NCI-H2107 treated with DMSO at 0.1 percent for 48 hours (cell line): ENCODE data around the gene RNPS1.
"Not testable (repeated sequence)": the region's sequence is repeated elsewhere in the genome, so short reads cannot be mapped to it uniquely, and the experiment has no call there.

ENCODE experiments used
- DNase-seq: peaks from one replicate; lab custom pipeline; 2025; ENCODE audit not compliant: unreplicated experiment; lab: John Stamatoyannopoulos, UW

RNPS1 gene

GRCh38 chr16:2282866-2283555, 15.1 kb upstream of the RNPS1 start:
- DNase-seq, result no peak

GRCh38 chr16:2282262-2282661, 14.3 kb upstream of the RNPS1 start:
- DNase-seq, result no peak

GRCh38 chr16:2280981-2281542, 13.1 kb upstream of the RNPS1 start:
- DNase-seq, result no peak

- no peak for DNase-seq
Measured at GRCh38 chr16:2280461-2280860, 12.5 kb upstream of the RNPS1 start.

GRCh38 chr16:2278956-2279800, 11.3 kb upstream of the RNPS1 start:
- DNase-seq, result no peak

GRCh38 chr16:2278272-2278608, 10.3 kb upstream of the RNPS1 start:
- DNase-seq, result no peak

- no peak for DNase-seq
Measured at GRCh38 chr16:2277466-2278271, 9.7 kb upstream of the RNPS1 start.

GRCh38 chr16:2276368-2277195, 8.7 kb upstream of the RNPS1 start:
- DNase-seq, result no peak

- DNase-seq, result no peak
Measured at GRCh38 chr16:2275476-2276367, 7.8 kb upstream of the RNPS1 start.

- DNase-seq, result no peak
Measured at GRCh38 chr16:2273931-2274330, 6.0 kb upstream of the RNPS1 start.

- DNase-seq, result no peak
Measured at GRCh38 chr16:2273484-2273883, 5.6 kb upstream of the RNPS1 start.

GRCh38 chr16:2271848-2272461, 4.0 kb upstream of the RNPS1 start:
- DNase-seq, result no peak

GRCh38 chr16:2270588-2271470, 2.9 kb upstream of the RNPS1 start:
- no peak for DNase-seq

GRCh38 chr16:2270070-2270462, 2.1 kb upstream of the RNPS1 start:
- no peak for DNase-seq

- DNase-seq, result not testable (repeated sequence)
Measured at GRCh38 chr16:2267505-2267912, 417 bp downstream of the RNPS1 start.

GRCh38 chr16:2266887-2267286, 1.0 kb downstream of the RNPS1 start:
- not testable (repeated sequence) for DNase-seq

GRCh38 chr16:2263026-2263425, 4.9 kb downstream of the RNPS1 start:
- not testable (repeated sequence) for DNase-seq

- DNase-seq, result no peak
Measured at GRCh38 chr16:2260250-2260649, 7.7 kb downstream of the RNPS1 start.
